ENCODE results near the gene ARHGAP4.
A peak's percentile ranks its signal among the peaks of the same experiment; 100 is the strongest.

The ARHGAP4 gene

GRCh38 chrX:153945956-153946943 lies 20.2 kb upstream of the ARHGAP4 start:
- DNase-seq (ENCODE audit: low read depth, low spot score): no peak

DNA sequence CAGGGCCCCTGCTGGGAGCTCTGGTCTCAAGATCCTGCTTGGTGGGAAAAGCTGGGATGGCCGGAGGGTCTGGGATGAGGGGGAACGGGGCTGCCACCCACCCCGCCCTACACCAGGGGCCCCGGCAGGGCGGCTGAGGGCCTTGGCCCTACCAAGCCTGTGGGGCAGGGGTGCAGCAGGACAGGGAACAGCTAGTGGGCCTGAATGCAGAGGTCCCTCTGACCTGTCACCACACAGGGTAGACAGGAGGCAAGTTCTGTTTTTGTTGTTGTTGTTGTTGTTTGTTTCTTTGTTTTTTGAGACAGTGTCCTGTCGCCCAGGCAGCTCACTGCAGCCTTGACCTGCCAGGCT lies 18.7 kb upstream of the ARHGAP4 start:
- DNase-seq (ENCODE audit: low read depth, low spot score): no peak

DNA sequence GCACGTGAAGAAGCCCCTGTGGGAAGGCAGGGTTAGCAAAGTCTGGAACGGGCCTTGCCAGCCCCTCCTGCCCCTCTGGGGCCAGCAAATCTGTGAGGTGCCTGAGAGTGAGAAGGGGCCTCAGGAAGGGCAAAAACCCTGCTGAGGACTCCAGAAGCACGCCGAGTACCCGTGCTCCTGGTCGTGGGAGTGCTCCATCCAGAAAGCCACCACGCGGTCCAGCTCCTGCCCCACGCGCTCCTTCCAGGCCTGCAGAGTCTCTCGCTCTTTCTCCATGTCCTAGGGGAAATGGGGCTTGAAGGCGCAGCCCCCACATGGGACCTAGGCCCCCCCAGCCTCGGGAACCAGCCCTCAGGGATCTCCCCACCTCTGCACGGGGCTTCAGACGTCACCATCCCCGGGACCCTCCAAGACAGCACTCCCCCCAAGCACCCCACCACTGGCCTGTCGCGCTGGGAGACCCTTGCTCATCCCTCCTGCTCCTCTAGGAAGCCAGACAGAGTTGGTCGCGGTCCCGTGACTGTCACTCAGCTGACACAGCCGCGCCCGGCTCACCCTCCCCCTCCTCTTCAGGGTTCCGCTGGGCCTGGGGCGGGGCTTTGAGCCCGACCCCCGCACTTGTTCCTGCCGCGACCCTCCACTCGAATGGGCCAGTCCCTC lies 18.2 kb upstream of the ARHGAP4 start, which contains the start of gene RENBP:
TSS of gene RENBP (minus strand) at position 504 of the 660 bp plus-strand sequence. CDS start at position 471, 33 bp downstream.
- DNase-seq (ENCODE audit: low read depth, low spot score): no peak

DNA sequence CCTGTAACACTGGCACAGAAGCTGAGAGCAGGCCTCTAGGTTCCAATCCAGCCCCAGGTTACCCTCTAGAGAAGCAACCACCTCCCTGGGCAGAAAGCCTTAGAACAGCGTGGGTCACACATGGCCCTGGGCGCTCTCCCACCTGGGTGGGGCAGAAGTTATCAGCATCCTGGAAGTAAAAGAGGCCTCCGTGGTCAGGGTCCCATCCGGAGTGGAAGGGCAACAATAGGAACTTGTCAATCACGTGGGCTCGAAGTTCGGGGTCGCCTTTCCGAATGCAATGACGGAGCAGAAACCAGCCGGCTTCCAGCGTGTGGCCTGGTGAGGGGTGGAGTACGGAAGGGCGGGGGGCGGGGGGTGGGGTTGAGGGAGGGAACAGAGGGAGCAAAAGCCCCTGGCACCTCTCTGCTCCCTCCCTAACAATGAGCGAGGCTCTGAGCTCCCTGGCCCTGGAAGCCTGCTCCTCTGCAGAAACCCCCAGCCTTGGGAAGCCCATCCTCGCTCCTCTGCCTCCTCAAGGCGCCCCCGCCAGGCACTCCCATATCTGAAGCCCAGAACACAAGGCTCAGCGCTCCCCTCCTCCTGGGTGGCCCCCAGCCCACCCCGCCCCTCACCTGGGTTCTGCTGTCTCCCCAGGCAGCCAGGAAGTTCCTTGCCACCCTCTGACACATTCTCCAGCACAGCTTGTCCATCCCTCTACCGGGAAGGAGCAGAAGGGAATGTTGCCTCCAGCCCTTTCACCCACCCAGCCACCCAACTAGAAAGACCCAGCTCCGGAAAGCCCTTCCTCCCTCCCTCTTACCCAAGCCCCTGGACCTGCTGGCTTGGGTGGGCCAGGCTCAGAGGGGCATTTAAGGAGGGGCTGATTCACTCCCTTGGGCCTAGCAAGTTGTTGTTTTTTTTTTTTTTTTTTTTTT lies 15.5 kb upstream of the ARHGAP4 start:
- DNase-seq (ENCODE audit: low read depth, low spot score): no peak

DNA sequence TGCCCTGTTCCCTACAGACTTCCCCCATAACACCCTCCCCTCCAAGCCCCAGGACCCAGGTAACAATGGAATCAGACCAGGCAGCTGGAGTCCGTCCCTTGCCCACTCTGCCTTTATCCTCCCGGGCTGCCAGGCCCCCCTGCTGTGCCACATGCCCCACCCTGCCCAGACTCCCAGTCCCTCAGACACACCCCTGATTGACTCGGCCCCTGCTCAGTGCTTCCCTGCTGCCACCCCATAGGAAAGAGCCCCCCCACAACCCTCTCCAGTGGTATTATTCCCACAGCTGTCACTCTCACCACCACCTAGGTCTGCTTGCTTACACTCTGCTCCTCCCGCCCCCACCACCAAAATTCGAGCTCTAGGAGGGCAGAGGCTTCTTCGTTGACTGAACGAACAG lies 13.5 kb upstream of the ARHGAP4 start:
- DNase-seq (ENCODE audit: low read depth, low spot score): no peak

DNA sequence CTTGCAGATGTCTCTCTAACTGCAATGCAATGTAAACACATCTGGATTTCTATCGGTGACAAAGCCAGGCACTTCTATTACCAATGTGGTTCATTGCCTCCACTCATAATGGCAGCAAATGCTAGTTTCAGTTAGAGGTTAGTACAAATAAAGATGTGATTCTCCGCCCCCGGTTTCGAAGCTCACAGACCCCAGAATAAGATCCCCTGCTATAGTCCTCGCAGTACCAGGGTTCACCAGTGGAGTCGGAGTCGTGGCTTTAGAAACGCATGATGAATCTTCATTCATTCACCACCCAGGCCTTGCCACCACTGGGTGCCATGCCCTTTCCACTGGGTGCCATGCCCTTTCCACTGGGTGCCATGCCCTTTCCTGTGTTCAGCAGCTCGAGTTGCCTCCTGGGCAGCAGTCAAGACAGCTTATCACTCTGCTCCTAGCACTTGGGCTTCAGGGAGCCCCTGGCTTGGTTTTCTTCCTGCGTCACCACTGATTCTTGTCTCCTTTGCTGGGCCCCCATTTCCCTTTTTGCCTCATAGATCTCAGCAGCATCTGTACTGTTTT lies 12.2 kb upstream of the ARHGAP4 start:
- no peak for DNase-seq (ENCODE audit: low read depth, low spot score)

GRCh38 chrX:153937056-153937455 lies 11.0 kb upstream of the ARHGAP4 start:
- no peak for DNase-seq (ENCODE audit: low read depth, low spot score)

DNA sequence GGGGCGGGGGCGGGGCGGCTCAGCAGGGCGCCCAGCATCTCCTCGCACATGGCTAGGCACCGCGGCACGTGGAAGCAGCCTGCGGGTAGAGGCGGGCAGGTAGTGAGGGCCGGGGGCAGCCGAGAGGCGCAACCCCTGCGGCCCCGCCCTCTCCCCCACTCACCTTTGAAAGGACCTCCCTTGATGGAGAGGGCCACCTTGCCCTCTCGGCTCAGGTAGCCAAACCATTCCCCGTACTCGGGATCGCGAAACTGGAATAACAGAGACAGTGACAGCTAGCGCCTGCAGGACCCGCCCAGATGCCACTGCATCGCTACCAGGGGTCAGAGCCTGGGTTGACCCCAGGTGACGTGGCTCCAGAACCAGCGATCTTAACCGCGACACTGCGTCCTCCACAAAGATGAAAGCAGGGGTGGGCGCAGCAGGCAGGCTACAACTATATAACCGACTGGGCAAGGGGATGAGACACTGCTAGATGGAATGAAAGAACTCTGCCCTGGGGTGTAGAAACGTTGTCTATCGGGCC lies 9.3 kb upstream of the ARHGAP4 start:
- no peak for DNase-seq (ENCODE audit: low read depth, low spot score)

- no peak for DNase-seq (ENCODE audit: low read depth, low spot score)
These were observed 8.8 kb upstream of the ARHGAP4 start, which contains the start of gene NAA10 for GRCh38 chrX:153934762-153935325. Gene NAA10, minus strand, starts transcription at chrX:153935037. Its CDS starts 133 bp downstream, at chrX:153934904.

DNA sequence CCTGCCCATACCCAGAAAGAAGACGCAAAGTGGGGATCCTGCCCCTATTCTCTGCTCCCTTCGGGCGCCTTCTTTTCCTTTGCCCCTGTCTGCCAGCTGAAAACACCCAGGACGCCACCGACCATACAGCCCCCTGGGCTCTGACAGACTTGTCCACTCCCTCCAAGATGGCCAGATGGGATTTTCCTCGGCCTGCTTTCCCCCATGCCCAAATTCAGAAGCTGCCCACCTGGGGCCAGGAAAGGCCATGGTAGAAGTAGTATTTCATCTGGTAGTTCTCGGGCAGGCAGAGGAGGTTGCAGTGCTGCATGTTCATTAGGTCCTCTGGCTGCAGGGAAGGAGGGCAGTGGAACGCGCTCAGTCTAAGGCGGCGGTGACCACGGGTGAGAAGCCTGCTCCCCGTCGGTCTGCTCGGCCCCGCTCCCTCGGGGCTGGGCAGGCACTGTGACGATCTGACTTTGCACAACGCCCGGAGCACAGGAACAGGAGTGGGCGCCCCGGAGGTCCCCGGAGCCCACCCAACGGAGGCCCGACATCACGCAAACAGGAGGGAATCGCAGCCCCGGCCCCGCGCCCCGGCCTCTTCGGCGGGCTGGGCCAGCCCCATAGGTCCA lies 8.2 kb upstream of the ARHGAP4 start:
- no peak for DNase-seq (ENCODE audit: low read depth, low spot score)

- DNase-seq (ENCODE audit: low read depth, low spot score): no peak
These were observed 7.7 kb upstream of the ARHGAP4 start for GRCh38 chrX:153933748-153934147.

DNA sequence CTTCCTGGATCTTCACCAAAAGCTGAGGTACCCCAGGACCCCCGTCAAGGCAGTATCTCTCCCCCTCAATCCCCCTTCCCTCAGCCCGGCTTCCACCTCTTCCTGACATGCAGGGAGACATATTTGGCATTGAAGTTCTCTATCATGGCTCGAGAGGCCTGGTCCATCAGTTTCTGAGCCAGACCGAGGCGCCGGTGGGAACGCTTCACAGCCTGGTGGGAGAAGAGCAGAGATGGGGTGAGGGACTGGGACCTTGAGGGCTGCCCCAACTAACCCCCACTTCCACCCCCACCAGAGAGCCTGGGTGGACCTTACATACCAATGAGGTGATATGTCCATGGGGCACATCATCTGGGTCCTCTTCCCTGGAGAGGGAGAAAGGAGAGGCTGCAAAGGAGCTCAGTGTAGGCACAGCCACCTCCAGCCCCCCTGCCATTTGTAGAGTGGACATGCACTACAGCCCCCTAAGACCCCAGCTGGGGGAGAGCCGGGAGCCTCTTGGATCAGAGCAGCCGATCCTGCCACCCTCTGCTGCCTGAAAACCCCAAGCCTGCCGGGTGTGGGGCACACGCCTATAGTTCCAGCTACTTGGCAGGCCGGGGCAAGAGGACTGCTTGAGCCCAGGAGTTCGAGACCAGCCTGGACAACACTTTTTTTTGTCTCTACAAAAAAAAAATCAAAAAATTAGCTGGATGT lies 6.3 kb upstream of the ARHGAP4 start:
- no peak for DNase-seq (ENCODE audit: low read depth, low spot score)

DNA sequence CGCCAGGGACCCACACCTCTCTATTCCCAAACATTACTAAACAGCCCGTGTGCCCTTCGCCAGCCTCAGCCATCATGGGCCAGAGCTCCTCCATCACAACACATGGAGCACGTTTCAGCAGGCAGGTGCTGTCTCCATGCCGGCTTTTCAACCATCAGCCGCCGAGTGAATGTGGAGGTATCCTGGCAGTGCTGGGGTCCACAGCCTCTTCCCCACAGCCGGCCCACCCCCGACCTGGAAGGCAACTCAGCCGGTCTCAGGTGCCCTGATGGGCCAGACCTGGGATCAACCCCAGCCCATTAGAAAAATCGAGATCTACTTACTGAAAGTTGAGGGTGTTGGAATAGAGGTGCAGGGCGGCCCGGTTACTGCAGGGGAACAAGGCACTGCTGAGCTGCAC lies 5.7 kb upstream of the ARHGAP4 start:
- no peak for DNase-seq (ENCODE audit: low read depth, low spot score)

- DNase-seq (ENCODE audit: low read depth, low spot score): no peak
These were observed 5.1 kb upstream of the ARHGAP4 start for GRCh38 chrX:153931151-153931550.

GRCh38 chrX:153930011-153930910 lies 4.2 kb upstream of the ARHGAP4 start:
- DNase-seq (ENCODE audit: low read depth, low spot score): no peak

- DNase-seq (ENCODE audit: low read depth, low spot score): no peak
These were observed 3.5 kb upstream of the ARHGAP4 start for GRCh38 chrX:153929576-153929975.

DNA sequence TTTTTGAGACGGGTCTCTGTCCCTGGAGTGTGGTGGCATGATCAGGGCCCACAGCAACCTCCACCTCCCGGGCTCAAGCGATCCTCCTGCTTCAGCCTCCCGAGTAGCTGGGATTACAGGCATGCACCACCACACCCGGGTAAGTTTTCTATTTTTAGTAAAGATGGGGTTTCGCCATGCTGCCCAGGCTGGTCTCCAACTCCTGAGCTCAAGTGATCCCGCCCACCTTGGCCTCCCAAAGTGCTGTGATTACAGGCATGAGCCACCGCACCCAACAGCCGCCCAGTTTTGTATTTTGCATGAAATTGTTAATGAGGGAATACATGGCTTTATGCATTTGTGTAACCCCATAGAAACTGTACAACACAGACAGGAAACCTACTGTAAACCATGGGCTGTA lies 2.8 kb upstream of the ARHGAP4 start:
- no peak for DNase-seq (ENCODE audit: low read depth, low spot score)

GRCh38 chrX:153927922-153928760 lies 2.1 kb upstream of the ARHGAP4 start:
- DNase-seq (ENCODE audit: low read depth, low spot score): peak; percentile 76

All from activated naive CD8-positive, alpha-beta T cell treated with anti-CD3 and anti-CD28 coated beads, Interleukin-2, amount 50 U/mL, for 16 hours (primary cell).